Natural killer cell (primary cell): ENCODE measurements around the gene UBE2L3. TPM values are rescaled to one million over a fixed set of nuclear protein-coding genes. Genes with fewer than 3 reads are reported as not detected.

Experiments
- ATAC-seq, 3 donors: fragments of 150-1000 bp in 2 of 3; fragments of 200-7000 bp in 1 of 3; cut with Tn5 transposase; 1 replicate in 1 of 3; 2 replicates in 2 of 3; pipeline ENCODE4 v1.10.0; 2021; ENCODE audit warnings: mild to moderate bottlenecking in 2 of 3, moderate library complexity in 2 of 3
- DNase-seq, 2 donors: peaks; one replicate each; pipeline versions ENCODE4 v3.0.0 to v3.0.0-alpha.2; 2013 to 2021; ENCODE audit warnings: mixed read lengths in 1 of 2
- H3K27ac ChIP-seq: one replicate; pipeline ENCODE4 v1.5.1; 2013; ENCODE audit warnings: mild to moderate bottlenecking, low read length
- H3K27me3 ChIP-seq: one replicate; pipeline ENCODE4 v1.6.1; 2013; ENCODE audit warnings: low read length; ENCODE audit not compliant: control insufficient read depth, insufficient read depth
- H3K36me3 ChIP-seq: one replicate; pipeline ENCODE4 v1.6.1; 2013; ENCODE audit warnings: low read length; ENCODE audit not compliant: control insufficient read depth, insufficient read depth
- H3K4me1 ChIP-seq: one replicate; pipeline ENCODE4 v1.6.1; 2013; ENCODE audit warnings: low read length; ENCODE audit not compliant: control insufficient read depth, insufficient read depth
- H3K4me3 ChIP-seq: one replicate; pipeline ENCODE4 v1.5.1; 2013; ENCODE audit warnings: low read length
- H3K9me3 ChIP-seq: one replicate; pipeline ENCODE4 v1.6.1; 2013; ENCODE audit warnings: low read length; ENCODE audit not compliant: control insufficient read depth, insufficient read depth
- H3K27ac Mint-ChIP-seq, 2 donors: one replicate each; pipeline ENCODE4 v1.8.0; 2022; ENCODE audit warnings: mild to moderate bottlenecking in 2 of 2, mixed read lengths in 2 of 2, moderate library complexity in 1 of 2
- H3K27me3 Mint-ChIP-seq, 2 donors: one replicate each; pipeline ENCODE4 v1.8.0; 2022; ENCODE audit warnings: low read depth in 2 of 2, mixed read lengths in 2 of 2
- H3K36me3 Mint-ChIP-seq: one replicate; pipeline ENCODE4 v1.8.0; 2022; ENCODE audit warnings: mixed read lengths
- H3K4me1 Mint-ChIP-seq, 2 donors: one replicate each; pipeline ENCODE4 v1.8.0; 2022; ENCODE audit warnings: mixed read lengths in 2 of 2
- H3K4me3 Mint-ChIP-seq: one replicate; pipeline ENCODE4 v1.8.0; 2022; ENCODE audit warnings: mild to moderate bottlenecking, moderate library complexity, mixed read lengths
- H3K9me3 Mint-ChIP-seq, 2 donors: one replicate each; pipeline ENCODE4 v1.8.0; 2022; ENCODE audit warnings: mixed read lengths in 2 of 2
- CTCF ChIP-seq: fragments of 200-600 bp; IDR thresholded peaks from one replicate; pipeline ENCODE4 v1.8.0; 2022; ENCODE audit warnings: antibody characterized with exemption
- WGBS: methylation state at CpG from one replicate; pipeline ENCODE4 v1.1.7; 2013; ENCODE audit warnings: missing lambda C conversion rate; ENCODE audit not compliant: insufficient coverage; 5-methylcytosine and 5-hydroxymethylcytosine counted together
- intact Hi-C: fragments of 100-400 bp; cut with micrococcal nuclease; formaldehyde crosslinking; loops from one replicate; pipeline ENCODE4 v1.14.2; 2022
- total RNA-seq, 4 donors: library from RNA; stranded (reverse); fragments of 120-200 nt in 1 of 4; gene quantifications; one replicate each; pipeline versions ENCODE4 v1.2.3 to v1.2.4, GENCODE V29; 2013 to 2022

Gene UBE2L3
- total RNA-seq, 3 donors from 2014 or later (not counting 1 experiment from before 2014, with no cell fraction given), result 30.7 to 39.8 (median 39.7) TPM

DNA sequence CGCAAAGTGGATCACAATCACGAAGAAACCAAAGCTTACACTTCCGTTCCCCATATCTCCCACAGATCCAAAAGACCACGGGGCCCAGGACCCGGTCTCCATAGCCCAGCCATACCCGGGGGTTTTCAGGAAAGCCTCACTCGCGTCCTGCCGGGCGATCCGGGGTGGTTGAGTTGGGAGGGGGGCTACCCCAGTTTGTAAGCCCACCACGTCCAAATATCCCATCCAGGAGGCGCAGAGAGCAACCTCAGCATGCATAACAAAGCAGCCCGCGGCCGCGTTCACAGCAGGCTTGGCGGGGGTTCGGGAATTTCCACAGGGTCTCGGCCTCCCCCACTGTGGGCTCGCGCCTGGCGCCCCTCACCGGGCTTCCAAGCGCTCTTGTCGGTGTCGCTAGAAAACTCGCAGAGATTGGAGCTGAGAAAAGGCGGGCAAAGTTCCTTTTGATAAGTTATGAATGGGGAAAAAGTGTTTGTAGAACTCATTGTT is 84.1 kb downstream of the UBE2L3 start:
- Mint-ChIP-seq H3K4me3 (peak overlapping the region; percentile 89), H3K36me3 (no peaks in the 10 kb centered on the region), H3K27me3 (no peaks in the 10 kb centered on the region), H3K4me1 (peaks cover 24 to 28% of the 10 kb centered on the region in 2 donors), H3K27ac (peak overlapping the region; percentile 31 to 87), H3K9me3 (no peaks in the 10 kb centered on the region)
- Histone ChIP-seq H3K4me3 (peak overlapping the region; percentile 33), H3K36me3 (peaks cover 5% of the 10 kb centered on the region), H3K4me1 (peaks cover 30% of the 10 kb centered on the region), H3K9me3 (no peaks in the 10 kb centered on the region), H3K27ac (no peak overlapping the region), H3K27me3 (no peaks in the 10 kb centered on the region)
- ATAC-seq (peak; percentile 24 to 46 (median 25)), DNase-seq (no peak)
- intact Hi-C loops, result no loop called here
- no peak for TF ChIP-seq CTCF
- WGBS, result under 1% methylated on average over 23 of the region's 29 CpGs

DNA sequence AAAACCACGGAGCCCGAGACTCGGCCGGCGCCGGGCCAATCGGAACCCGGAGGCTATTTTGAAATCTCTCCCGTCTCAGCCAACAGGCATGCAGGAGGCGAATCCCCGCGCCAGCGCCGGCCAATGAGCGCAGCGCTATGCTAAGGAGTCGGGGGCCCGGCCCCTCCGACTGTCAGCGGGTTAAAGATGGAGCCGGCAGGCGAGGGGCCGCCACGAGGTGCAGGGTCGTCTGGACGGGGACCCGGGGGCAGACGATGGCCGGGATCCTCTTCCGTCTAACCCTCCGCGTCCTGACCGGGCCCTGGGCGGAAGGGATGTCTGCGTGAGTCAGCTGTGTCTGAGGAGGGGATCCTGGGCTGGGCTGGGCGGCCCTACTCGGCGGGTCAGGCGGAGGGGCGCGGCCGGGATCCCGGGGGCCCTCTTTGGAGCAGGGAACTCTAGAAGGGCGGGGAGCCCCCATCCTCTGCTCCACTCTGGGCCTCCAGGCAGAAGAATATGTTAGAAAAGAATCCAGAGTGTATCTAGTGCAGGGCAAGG is 84.6 kb downstream of the UBE2L3 start:
- H3K9me3 ChIP-seq, result no peaks in the 10 kb centered on the region
- H3K4me3 ChIP-seq, result peak overlapping the region; percentile 33
- peaks cover 30% of the 10 kb centered on the region for H3K4me1 ChIP-seq
- ATAC-seq (peak; percentile 95 to 98 (median 96)), DNase-seq (peak; percentile 76 to 88)
- H3K4me3 Mint-ChIP-seq, result peak overlapping the region; percentile 89
- WGBS, result under 1% methylated on average over 44 of the region's 44 CpGs
- no peaks in the 10 kb centered on the region for H3K27me3 Mint-ChIP-seq
- H3K36me3 ChIP-seq, result peaks cover 5% of the 10 kb centered on the region
- intact Hi-C loops, result no loop called here
- TF ChIP-seq CTCF, result no peak
- H3K27ac ChIP-seq, result no peak overlapping the region
- no peaks in the 10 kb centered on the region for H3K9me3 Mint-ChIP-seq
- H3K27me3 ChIP-seq, result no peaks in the 10 kb centered on the region
- peaks cover 24 to 29% of the 10 kb centered on the region in 2 donors for H3K4me1 Mint-ChIP-seq
- H3K36me3 Mint-ChIP-seq, result no peaks in the 10 kb centered on the region
- peak overlapping the region; percentile 31 to 87 for H3K27ac Mint-ChIP-seq

DNA sequence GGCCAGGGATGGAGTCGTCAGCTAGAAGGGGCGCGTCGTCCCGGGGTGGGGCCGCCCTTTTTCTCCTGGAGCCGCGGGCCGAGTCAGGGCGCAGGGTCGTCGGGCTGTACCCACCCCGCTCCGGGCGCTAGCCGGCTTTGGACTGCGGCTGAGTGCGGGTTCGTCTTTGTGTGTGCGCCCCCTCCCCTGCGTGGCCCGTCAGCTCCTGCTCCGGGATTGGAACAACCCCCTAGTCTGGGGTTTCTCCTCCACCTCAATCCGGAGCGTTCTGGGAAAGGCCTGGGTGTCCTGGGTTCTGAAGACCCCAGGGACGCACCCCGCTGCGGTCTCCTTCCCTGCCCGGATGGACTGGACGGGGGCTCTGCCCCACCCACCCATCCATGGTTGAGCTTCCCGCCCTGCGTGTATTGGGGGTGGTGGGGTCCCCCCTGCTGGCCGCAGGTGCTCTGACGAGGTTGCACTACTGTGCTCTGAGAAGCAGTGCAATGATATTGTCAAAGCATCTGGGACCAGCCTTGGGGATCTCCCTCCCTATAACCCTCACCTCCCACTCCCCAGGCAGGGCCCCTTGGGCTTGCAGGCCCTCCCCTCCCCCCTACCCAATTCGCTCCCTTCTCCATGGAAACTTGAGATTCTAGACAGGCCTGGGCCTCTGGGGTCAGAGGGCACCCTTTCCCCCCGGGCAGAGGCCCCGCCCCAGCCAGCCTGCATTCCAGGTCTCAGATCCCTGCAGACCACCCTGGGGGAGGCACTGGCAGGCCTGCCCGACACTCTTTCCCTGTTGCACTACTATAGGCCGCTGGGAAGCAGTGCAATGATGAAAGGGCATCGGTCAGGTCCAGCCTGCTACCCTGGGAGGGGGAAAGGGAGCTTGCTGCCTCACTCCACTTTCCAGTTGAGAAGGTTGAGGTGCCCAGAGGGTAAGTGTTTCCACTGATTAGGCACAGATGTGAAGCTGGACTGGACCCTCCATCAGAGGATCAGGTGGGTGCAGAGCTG is 85.3 kb downstream of the UBE2L3 start:
- no peaks in the 10 kb centered on the region for H3K27me3 Mint-ChIP-seq
- 43% methylated on average over 39 of the region's 40 CpGs for WGBS
- no peak for ATAC-seq
- H3K36me3 Mint-ChIP-seq, result no peaks in the 10 kb centered on the region
- no peak for DNase-seq
- Histone ChIP-seq H3K36me3 (peaks cover 3% of the 10 kb centered on the region), H3K9me3 (no peaks in the 10 kb centered on the region), H3K27ac (no peak overlapping the region), H3K4me3 (peak overlapping the region; percentile 33), H3K4me1 (peaks cover 31% of the 10 kb centered on the region), H3K27me3 (no peaks in the 10 kb centered on the region)
- intact Hi-C loops, result no loop called here
- no peaks in the 10 kb centered on the region for H3K9me3 Mint-ChIP-seq
- peak overlapping the region; percentile 89 for H3K4me3 Mint-ChIP-seq
- H3K27ac Mint-ChIP-seq, result peak overlapping the region in 1 of 2 donors; percentile 87
- no peak for TF ChIP-seq CTCF
- peaks cover 25 to 32% of the 10 kb centered on the region in 2 donors for H3K4me1 Mint-ChIP-seq
